Omental fat pad (tissue), 4 donors: ENCODE data around the gene PRKAG2. TPM values are rescaled to one million over a fixed set of nuclear protein-coding genes. Genes with fewer than 3 reads are reported as not detected.

Experiments
- ATAC-seq: fragments of 150-250 bp; one replicate; pipeline ENCODE4 v1.9.1; 2016; ENCODE audit warnings: mild to moderate bottlenecking, moderate library complexity; ENCODE audit not compliant: low FRiP score
- DNase-seq: peaks from one replicate; pipeline ENCODE4 v3.0.0-alpha.2; 2019; ENCODE audit warnings: low spot score
- CTCF ChIP-seq, 3 donors: fragments of 450-650 bp; IDR thresholded peaks; one replicate each; pipeline ENCODE4 v1.5.1; 2016 to 2017; ENCODE audit warnings: antibody characterized with exemption in 3 of 3, mild to moderate bottlenecking in 3 of 3, moderate library complexity in 2 of 3
- total RNA-seq, 4 donors: library from RNA; depleted of rRNA; stranded (reverse); fragments of >200 nt; gene quantifications; one replicate each; pipeline ENCODE4 v1.1.0, GENCODE V29; 2016

PRKAG2 gene
- total RNA-seq, 4 donors from 2014 or later, result 31.6 to 49.5 (median 36.9) TPM

- no peak for DNase-seq
- no peak for ATAC-seq
- no peak for TF ChIP-seq CTCF (IDR thresholded peaks at IDR 0.05)
Measured at GRCh38 chr7:151648429-151648828, 228.5 kb downstream of the PRKAG2 start.

- no peak for ATAC-seq
- TF ChIP-seq CTCF (IDR thresholded peaks at IDR 0.05), result no peak
- DNase-seq, result no peak
Measured at GRCh38 chr7:151647874-151648273, 229.0 kb downstream of the PRKAG2 start.

- DNase-seq (no peak), ATAC-seq (no peak)
- no peak for TF ChIP-seq CTCF (IDR thresholded peaks at IDR 0.05)
Measured at GRCh38 chr7:151647006-151647405, 229.9 kb downstream of the PRKAG2 start.

GRCh38 chr7:151645311-151645710, 231.6 kb downstream of the PRKAG2 start:
- DNase-seq (no peak), ATAC-seq (no peak)

GRCh38 chr7:151644554-151644953, 232.4 kb downstream of the PRKAG2 start:
- TF ChIP-seq CTCF (IDR thresholded peaks at IDR 0.05), result no peak
- ATAC-seq (no peak), DNase-seq (no peak)

More at GRCh38 chr7:151645311-151645710, 231.6 kb downstream of the PRKAG2 start:
- TF ChIP-seq CTCF (IDR thresholded peaks at IDR 0.05), result no peak

- no peak for DNase-seq
- ATAC-seq, result no peak
- no peak for TF ChIP-seq CTCF (IDR thresholded peaks at IDR 0.05)
Measured at GRCh38 chr7:151642746-151643145, 234.2 kb downstream of the PRKAG2 start.

GRCh38 chr7:151641587-151641986, 235.3 kb downstream of the PRKAG2 start:
- no peak for TF ChIP-seq CTCF (IDR thresholded peaks at IDR 0.05)
- DNase-seq, result no peak
- no peak for ATAC-seq
